PC-3 (cell line): ENCODE measurements around the gene KYAT1.

Experiments used
- EZH2 ChIP-seq: fragments of 300-600 bp; sonication (generic); IDR thresholded peaks from one replicate; pipeline ENCODE4 v1.6.1; 2017; ENCODE audit warnings: antibody characterized with exemption, mild to moderate bottlenecking, low read length; ENCODE audit not compliant: unreplicated experiment
- TF ChIP-seq, protein P1 (sequence below): fragments of 300-600 bp; sonication (generic); conservative IDR thresholded peaks from 2 replicates; pipeline ENCODE4 v1.5.1; 2017; ENCODE audit warnings: antibody characterized with exemption, low read depth, mild to moderate bottlenecking, low read length

DNA sequence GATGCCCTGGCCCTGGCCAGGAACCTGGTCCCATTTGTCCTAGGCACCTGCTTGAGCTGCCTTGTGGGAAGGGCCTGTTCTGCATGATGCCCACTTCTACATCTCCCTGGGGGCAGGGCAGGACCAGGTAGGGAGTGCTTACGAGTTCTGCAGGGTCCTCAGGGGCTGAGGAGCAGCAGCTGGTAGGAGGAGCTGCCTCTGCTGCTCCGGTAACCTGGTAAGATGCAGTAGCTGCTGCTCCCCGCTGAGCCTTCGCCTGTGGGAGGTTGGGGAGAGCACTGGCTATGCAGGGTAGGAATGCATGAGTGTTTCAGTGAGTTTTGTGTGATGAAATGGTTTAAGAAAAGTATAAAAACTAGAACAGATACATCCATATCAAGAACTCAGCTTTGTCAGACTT, 13.8 kb upstream of the KYAT1 start:
- TF ChIP-seq, protein P1, sequence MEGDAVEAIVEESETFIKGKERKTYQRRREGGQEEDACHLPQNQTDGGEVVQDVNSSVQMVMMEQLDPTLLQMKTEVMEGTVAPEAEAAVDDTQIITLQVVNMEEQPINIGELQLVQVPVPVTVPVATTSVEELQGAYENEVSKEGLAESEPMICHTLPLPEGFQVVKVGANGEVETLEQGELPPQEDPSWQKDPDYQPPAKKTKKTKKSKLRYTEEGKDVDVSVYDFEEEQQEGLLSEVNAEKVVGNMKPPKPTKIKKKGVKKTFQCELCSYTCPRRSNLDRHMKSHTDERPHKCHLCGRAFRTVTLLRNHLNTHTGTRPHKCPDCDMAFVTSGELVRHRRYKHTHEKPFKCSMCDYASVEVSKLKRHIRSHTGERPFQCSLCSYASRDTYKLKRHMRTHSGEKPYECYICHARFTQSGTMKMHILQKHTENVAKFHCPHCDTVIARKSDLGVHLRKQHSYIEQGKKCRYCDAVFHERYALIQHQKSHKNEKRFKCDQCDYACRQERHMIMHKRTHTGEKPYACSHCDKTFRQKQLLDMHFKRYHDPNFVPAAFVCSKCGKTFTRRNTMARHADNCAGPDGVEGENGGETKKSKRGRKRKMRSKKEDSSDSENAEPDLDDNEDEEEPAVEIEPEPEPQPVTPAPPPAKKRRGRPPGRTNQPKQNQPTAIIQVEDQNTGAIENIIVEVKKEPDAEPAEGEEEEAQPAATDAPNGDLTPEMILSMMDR = no peak
- no peak for TF ChIP-seq EZH2
